ENCODE data around the gene DMD.

DMD gene

GRCh38 chrX:31307952-31308351 lies 1903.4 kb downstream of the DMD start:
- no peak for TF ChIP-seq TAF1 (IDR thresholded peaks at IDR 0.05; ENCODE audit: borderline replicate concordance, low read depth, low read length)
- TF ChIP-seq POLR2AphosphoS5 (IDR thresholded peaks at IDR 0.05; ENCODE audit: low read depth, low read length) = no peak
- TF ChIP-seq POLR2A (IDR thresholded peaks at IDR 0.05; ENCODE audit: low read depth, low read length) = no peak
- DNase-seq (ENCODE audit: insufficient read length) (no peak), FAIRE-seq (no peak)

GRCh38 chrX:31302573-31303075 lies 1908.7 kb downstream of the DMD start:
- no peak for FAIRE-seq
- no peak for DNase-seq (ENCODE audit: insufficient read length)
- TF ChIP-seq POLR2AphosphoS5 (IDR thresholded peaks at IDR 0.05; ENCODE audit: low read depth, low read length) = no peak
- no peak for TF ChIP-seq TAF1 (IDR thresholded peaks at IDR 0.05; ENCODE audit: borderline replicate concordance, low read depth, low read length)

GRCh38 chrX:31301941-31302340 lies 1909.4 kb downstream of the DMD start:
- FAIRE-seq = no peak
- TF ChIP-seq POLR2A (IDR thresholded peaks at IDR 0.05; ENCODE audit: low read depth, low read length) = no peak
- no peak for TF ChIP-seq POLR2AphosphoS5 (IDR thresholded peaks at IDR 0.05; ENCODE audit: low read depth, low read length)
- no peak for TF ChIP-seq TAF1 (IDR thresholded peaks at IDR 0.05; ENCODE audit: borderline replicate concordance, low read depth, low read length)
- no peak for DNase-seq (ENCODE audit: insufficient read length)

- TF ChIP-seq POLR2A (IDR thresholded peaks at IDR 0.05; ENCODE audit: low read depth, low read length) (no peak), TAF1 (IDR thresholded peaks at IDR 0.05; ENCODE audit: borderline replicate concordance, low read depth, low read length) (no peak), POLR2AphosphoS5 (IDR thresholded peaks at IDR 0.05; ENCODE audit: low read depth, low read length) (no peak)
- FAIRE-seq = no peak
- DNase-seq (ENCODE audit: insufficient read length) = no peak
Measured at GRCh38 chrX:31301203-31301602, 1910.1 kb downstream of the DMD start.

GRCh38 chrX:31298916-31299315 lies 1912.4 kb downstream of the DMD start:
- FAIRE-seq (no peak), DNase-seq (ENCODE audit: insufficient read length) (no peak)
- no peak for TF ChIP-seq TAF1 (IDR thresholded peaks at IDR 0.05; ENCODE audit: borderline replicate concordance, low read depth, low read length)
- no peak for TF ChIP-seq POLR2AphosphoS5 (IDR thresholded peaks at IDR 0.05; ENCODE audit: low read depth, low read length)
- no peak for TF ChIP-seq POLR2A (IDR thresholded peaks at IDR 0.05; ENCODE audit: low read depth, low read length)

GRCh38 chrX:31297881-31298280 lies 1913.5 kb downstream of the DMD start:
- FAIRE-seq (no peak), DNase-seq (ENCODE audit: insufficient read length) (no peak)
- TF ChIP-seq POLR2AphosphoS5 (IDR thresholded peaks at IDR 0.05; ENCODE audit: low read depth, low read length) (no peak), TAF1 (IDR thresholded peaks at IDR 0.05; ENCODE audit: borderline replicate concordance, low read depth, low read length) (no peak), POLR2A (IDR thresholded peaks at IDR 0.05; ENCODE audit: low read depth, low read length) (no peak)

- TF ChIP-seq POLR2A (IDR thresholded peaks at IDR 0.05; ENCODE audit: low read depth, low read length) (no peak), TAF1 (IDR thresholded peaks at IDR 0.05; ENCODE audit: borderline replicate concordance, low read depth, low read length) (no peak), POLR2AphosphoS5 (IDR thresholded peaks at IDR 0.05; ENCODE audit: low read depth, low read length) (no peak)
- no peak for FAIRE-seq
- DNase-seq (ENCODE audit: insufficient read length) = no peak
Measured at GRCh38 chrX:31294475-31294874, 1916.9 kb downstream of the DMD start.

- no peak for DNase-seq (ENCODE audit: insufficient read length)
- TF ChIP-seq TAF1 (IDR thresholded peaks at IDR 0.05; ENCODE audit: borderline replicate concordance, low read depth, low read length) = no peak
- TF ChIP-seq POLR2AphosphoS5 (IDR thresholded peaks at IDR 0.05; ENCODE audit: low read depth, low read length) = no peak
- TF ChIP-seq POLR2A (IDR thresholded peaks at IDR 0.05; ENCODE audit: low read depth, low read length) = no peak
- no peak for FAIRE-seq
Measured at GRCh38 chrX:31293409-31293808, 1917.9 kb downstream of the DMD start.

GRCh38 chrX:31291131-31291530 lies 1920.2 kb downstream of the DMD start:
- TF ChIP-seq POLR2A (IDR thresholded peaks at IDR 0.05; ENCODE audit: low read depth, low read length) = no peak
- no peak for TF ChIP-seq TAF1 (IDR thresholded peaks at IDR 0.05; ENCODE audit: borderline replicate concordance, low read depth, low read length)
- no peak for TF ChIP-seq POLR2AphosphoS5 (IDR thresholded peaks at IDR 0.05; ENCODE audit: low read depth, low read length)
- FAIRE-seq = no peak
- no peak for DNase-seq (ENCODE audit: insufficient read length)

- TF ChIP-seq TAF1 (IDR thresholded peaks at IDR 0.05; ENCODE audit: borderline replicate concordance, low read depth, low read length) (no peak), POLR2AphosphoS5 (IDR thresholded peaks at IDR 0.05; ENCODE audit: low read depth, low read length) (no peak), POLR2A (IDR thresholded peaks at IDR 0.05; ENCODE audit: low read depth, low read length) (no peak)
- FAIRE-seq = no peak
- no peak for DNase-seq (ENCODE audit: insufficient read length)
Measured at GRCh38 chrX:31287861-31288260, 1923.5 kb downstream of the DMD start.

GRCh38 chrX:31280580-31280979 lies 1930.8 kb downstream of the DMD start:
- DNase-seq (ENCODE audit: insufficient read length) (no peak), FAIRE-seq (no peak)
- TF ChIP-seq POLR2AphosphoS5 (IDR thresholded peaks at IDR 0.05; ENCODE audit: low read depth, low read length) (no peak), POLR2A (IDR thresholded peaks at IDR 0.05; ENCODE audit: low read depth, low read length) (no peak), TAF1 (IDR thresholded peaks at IDR 0.05; ENCODE audit: borderline replicate concordance, low read depth, low read length) (no peak)

- TF ChIP-seq POLR2A (IDR thresholded peaks at IDR 0.05; ENCODE audit: low read depth, low read length) = no peak
- no peak for TF ChIP-seq POLR2AphosphoS5 (IDR thresholded peaks at IDR 0.05; ENCODE audit: low read depth, low read length)
- TF ChIP-seq TAF1 (IDR thresholded peaks at IDR 0.05; ENCODE audit: borderline replicate concordance, low read depth, low read length) = no peak
- DNase-seq (ENCODE audit: insufficient read length) = no peak
- no peak for FAIRE-seq
Measured at GRCh38 chrX:31279359-31279758, 1932.0 kb downstream of the DMD start.

- no peak for DNase-seq (ENCODE audit: insufficient read length)
Measured at GRCh38 chrX:31272472-31272775, 1938.9 kb downstream of the DMD start.

More at GRCh38 chrX:31272472-31272775, 1938.9 kb downstream of the DMD start:
- no peak for FAIRE-seq
- TF ChIP-seq POLR2AphosphoS5 (IDR thresholded peaks at IDR 0.05; ENCODE audit: low read depth, low read length) = no peak
- no peak for TF ChIP-seq TAF1 (IDR thresholded peaks at IDR 0.05; ENCODE audit: borderline replicate concordance, low read depth, low read length)
